ENCODE data around the gene PPP1R13B. TPM values are rescaled to one million over a fixed set of nuclear protein-coding genes. Genes with fewer than 3 reads are reported as not detected.
A peak's percentile ranks its signal among the peaks of the same experiment; 100 is the strongest.

Gene PPP1R13B
- total and polyA plus RNA-seq, 5 donors: 50.1 to 158 (median 109) TPM

DNA sequence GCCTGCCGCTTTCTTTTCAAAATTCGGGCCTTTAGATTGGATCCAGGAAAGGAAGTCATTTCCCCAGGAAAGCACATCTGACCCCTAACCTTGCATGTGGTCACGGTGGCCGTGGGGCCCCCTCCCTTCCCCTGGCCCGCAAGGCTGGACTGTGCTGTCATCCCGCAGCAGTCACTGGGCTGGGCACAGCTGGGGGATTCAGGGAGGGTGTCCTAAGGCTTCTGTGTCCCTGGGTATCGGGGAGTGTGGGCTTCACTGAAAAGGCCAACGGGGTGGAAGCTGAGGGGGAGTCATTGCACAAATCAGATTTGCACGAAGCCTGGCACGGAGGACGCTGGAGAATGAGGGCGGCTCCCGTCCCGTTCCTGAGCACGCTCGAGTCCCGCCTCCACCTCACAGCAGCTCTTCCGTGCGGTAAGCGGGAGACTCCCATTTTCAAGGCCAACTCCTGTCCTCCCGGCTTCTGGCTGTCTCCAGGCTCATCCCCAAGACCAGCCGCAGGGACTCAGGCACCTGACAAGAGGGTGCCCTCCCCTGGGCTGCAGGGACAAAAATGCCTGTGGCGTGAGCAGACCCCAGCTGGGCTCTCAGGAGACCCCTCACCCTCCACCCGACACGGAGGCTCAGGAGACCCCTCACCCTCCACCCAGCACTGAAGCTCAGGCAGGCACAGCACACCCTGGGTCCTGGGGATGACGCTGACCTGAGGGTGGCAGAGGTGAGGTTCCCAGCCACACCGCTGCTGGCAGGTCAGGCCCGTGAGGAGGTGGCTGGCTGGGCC is 141.7 kb downstream of the PPP1R13B start:
- peak overlapping the region; percentile 0 for H3K27ac ChIP-seq (ENCODE audit: low read length)
- DNase-seq: peak in 2 of 3 donors; percentile 63 to 68
- H3K4me3 ChIP-seq (ENCODE audit: low read length): no peak overlapping the region
- ATAC-seq: peak; percentile 12 to 67
- intact Hi-C loops (cut with DNase I): no loop called here
- WGBS: 60% methylated on average over 28 of the region's 28 CpGs
- H3K4me1 ChIP-seq (ENCODE audit: control insufficient read depth, insufficient read depth, low read length): peaks cover 3% of the 10 kb centered on the region
- H3K27me3 ChIP-seq (ENCODE audit: control insufficient read depth, insufficient read depth): no peaks in the 10 kb centered on the region
- no peaks in the 10 kb centered on the region for H3K9me3 ChIP-seq (ENCODE audit: control insufficient read depth, low read length)

DNA sequence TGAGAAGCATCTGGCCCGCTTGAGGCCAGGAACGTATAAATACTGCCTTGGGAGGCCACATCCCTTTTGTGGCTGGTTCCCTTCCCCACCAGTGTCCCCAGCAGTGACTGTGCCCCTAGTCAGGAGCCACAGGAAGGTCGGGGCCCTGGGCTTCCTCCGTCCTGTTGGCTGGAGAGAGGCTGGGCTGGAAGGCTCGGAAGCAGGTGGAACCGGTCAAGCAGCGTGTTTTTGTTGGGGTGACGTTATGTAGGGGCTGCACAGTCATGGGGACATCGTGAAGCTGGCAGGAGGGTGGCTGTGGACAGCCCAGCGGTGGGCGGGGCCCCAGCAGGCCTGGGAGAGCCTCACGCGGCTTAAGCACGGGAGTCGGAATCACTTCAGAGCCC is 142.3 kb downstream of the PPP1R13B start:
- H3K27ac ChIP-seq (ENCODE audit: low read length): no peak overlapping the region
- peak; percentile 72 to 88 (median 84) for DNase-seq
- H3K4me1 ChIP-seq (ENCODE audit: control insufficient read depth, insufficient read depth, low read length): peaks cover 3% of the 10 kb centered on the region
- no peaks in the 10 kb centered on the region for H3K27me3 ChIP-seq (ENCODE audit: control insufficient read depth, insufficient read depth)
- H3K4me3 ChIP-seq (ENCODE audit: low read length): no peak overlapping the region
- WGBS: 57% methylated on average over 15 of the region's 15 CpGs
- peak; percentile 49 to 74 for ATAC-seq
- no peaks in the 10 kb centered on the region for H3K9me3 ChIP-seq (ENCODE audit: control insufficient read depth, low read length)
- intact Hi-C loops (cut with DNase I): no loop called here

DNA sequence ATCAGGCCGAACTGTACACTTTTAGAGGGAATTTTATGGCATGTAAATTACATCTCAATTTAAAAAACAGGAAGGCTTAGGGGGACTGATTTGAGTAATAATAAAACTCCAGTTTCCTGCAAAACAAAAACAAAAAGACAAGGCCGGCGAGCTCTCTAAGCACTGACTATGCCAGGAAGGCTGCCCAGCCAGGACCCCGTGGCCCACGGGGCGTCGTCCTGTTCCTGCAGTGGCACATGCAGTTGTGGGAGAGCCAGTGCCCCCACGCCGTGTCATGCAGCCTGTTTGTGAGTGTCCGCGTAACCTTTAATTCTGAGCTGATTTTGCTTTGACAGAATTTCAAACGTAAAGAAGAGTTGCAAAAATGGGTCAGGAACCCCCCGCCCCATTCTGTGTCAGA is 142.7 kb downstream of the PPP1R13B start:
- no peak overlapping the region for H3K27ac ChIP-seq (ENCODE audit: low read length)
- H3K4me1 ChIP-seq (ENCODE audit: control insufficient read depth, insufficient read depth, low read length): peaks cover 3% of the 10 kb centered on the region
- no peak for ATAC-seq
- 69% methylated on average over 13 of the region's 13 CpGs for WGBS
- H3K27me3 ChIP-seq (ENCODE audit: control insufficient read depth, insufficient read depth): no peaks in the 10 kb centered on the region
- intact Hi-C loops (cut with DNase I): no loop called here
- DNase-seq: peak in 2 of 3 donors; percentile 56 to 57
- H3K4me3 ChIP-seq (ENCODE audit: low read length): no peak overlapping the region
- no peaks in the 10 kb centered on the region for H3K9me3 ChIP-seq (ENCODE audit: control insufficient read depth, low read length)

DNA sequence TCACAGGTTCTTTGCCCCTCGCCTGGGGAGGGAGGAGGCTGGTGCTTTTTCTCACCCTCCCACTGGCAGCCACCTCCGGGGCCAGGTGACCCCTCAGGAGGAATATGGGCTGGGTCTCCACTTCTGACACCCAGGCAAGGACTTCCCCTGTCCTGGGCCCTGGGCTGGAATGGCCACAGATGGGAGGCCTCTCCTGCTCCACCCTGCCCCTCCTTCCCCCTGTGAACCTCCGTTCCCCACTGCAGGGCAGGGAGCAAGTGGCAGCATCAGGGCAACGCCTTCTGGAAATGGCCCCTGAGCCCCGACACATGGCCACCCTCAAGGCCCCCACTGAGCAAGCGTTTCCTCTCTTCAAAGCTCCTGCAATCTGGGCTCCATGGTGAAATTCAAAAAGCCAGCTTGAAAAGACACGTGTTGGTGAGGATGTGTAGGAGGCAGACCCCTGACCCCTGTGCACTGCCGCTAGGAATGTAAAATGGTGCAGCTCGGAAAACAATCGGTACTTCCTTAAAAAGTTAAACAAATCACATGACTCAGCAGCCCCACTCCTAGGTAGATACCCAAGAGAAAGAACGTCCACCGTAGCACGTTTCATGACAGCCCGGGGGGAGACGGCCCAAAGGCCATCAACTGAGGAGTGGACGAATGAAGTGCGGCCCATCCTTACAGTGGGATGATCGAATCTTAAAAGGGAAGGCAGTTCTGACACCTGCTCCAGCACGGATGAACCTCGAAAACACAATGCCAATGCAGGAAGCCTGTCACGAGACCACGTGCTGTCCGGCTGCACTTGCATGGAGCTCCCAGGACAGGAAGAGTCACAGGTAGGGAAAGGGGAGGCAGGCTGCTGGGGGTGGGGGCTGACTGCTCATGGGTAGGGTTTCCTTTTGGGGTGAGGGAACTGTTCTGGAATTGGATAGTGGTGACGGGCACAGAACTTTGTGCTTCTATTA is 143.7 kb downstream of the PPP1R13B start:
- DNase-seq (peak in 2 of 3 donors; percentile 44 to 48), ATAC-seq (no peak)
- Histone ChIP-seq H3K27ac (ENCODE audit: low read length) (no peak overlapping the region), H3K9me3 (ENCODE audit: control insufficient read depth, low read length) (no peaks in the 10 kb centered on the region), H3K4me3 (ENCODE audit: low read length) (no peak overlapping the region), H3K27me3 (ENCODE audit: control insufficient read depth, insufficient read depth) (no peaks in the 10 kb centered on the region), H3K4me1 (ENCODE audit: control insufficient read depth, insufficient read depth, low read length) (peaks cover 3% of the 10 kb centered on the region)
- intact Hi-C loops (cut with DNase I): no loop called here
- WGBS: 66% methylated on average over 24 of the region's 24 CpGs

DNA sequence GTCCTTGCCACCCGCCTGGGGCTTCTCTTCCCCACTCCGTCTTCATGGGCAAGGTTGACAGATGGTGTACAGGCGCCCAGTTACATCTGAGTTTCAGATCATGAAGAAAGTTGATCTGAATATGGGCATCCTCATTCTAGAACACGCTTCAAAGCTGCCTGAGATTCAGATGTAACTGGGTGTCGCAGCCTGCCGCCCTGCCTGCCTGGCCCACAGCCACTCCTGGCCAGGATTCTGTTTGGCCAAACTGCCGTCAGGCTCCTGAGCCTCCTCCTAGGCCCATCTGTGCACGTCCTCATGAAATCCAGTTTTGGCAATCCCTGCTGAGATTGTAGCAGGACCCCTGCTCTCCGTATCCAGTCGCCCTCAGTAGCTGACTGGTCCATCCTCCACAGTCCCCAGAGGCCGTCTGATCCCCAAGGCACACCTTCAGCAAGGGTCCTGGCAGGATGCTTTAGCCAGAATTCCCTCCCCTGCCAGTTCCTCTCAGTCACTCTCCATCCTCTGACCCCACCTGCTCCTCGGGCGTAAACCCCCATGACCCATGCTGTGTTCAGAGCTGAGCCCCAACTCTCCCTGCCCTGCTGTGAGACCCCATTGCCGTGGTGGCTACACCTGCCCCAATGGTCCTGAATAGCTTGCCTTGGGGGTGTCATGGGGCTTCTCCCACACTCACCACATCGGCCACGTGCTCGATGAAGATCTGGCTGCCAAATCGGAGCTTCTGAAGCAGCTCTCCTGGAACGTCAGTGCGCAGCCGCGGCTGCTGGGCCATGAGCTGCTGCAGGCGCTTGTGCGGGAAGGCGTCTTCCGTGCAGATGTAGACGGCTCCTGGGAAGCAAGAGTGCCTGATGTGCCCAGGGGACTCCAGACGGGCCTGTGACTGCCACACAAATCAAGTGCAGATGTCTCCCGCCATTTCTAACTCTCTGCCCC is 144.6 kb downstream of the PPP1R13B start:
- intact Hi-C loops (cut with DNase I): no loop called here
- peaks cover 5% of the 10 kb centered on the region for H3K4me1 ChIP-seq (ENCODE audit: control insufficient read depth, insufficient read depth, low read length)
- H3K27me3 ChIP-seq (ENCODE audit: control insufficient read depth, insufficient read depth): no peaks in the 10 kb centered on the region
- 85% methylated on average over 29 of the region's 29 CpGs for WGBS
- peak in 2 of 3 donors; percentile 52 to 53 for DNase-seq
- H3K4me3 ChIP-seq (ENCODE audit: low read length): no peak overlapping the region
- no peak for ATAC-seq
- no peak overlapping the region for H3K27ac ChIP-seq (ENCODE audit: low read length)
- H3K9me3 ChIP-seq (ENCODE audit: control insufficient read depth, low read length): no peaks in the 10 kb centered on the region

DNA sequence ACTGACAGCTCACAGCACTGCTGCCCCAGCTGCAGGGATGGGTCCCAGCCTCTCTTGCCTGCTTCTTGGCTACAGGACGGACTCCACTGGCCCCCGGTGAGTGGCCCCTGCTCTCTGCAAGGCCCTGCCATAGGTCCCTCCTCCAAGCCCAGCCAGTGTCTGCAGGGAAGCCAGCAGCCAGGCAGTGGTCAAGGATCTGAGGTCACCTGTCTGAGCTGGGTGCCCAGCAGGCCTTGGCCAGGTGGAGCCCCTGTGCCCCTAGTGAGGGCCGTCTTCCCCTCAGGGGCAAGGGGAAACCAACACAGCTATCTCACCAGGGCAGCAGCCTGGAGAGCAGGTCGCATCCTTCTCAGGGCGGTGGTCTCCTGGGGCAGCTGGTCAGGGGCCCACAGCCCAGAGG is 145.3 kb downstream of the PPP1R13B start:
- Histone ChIP-seq H3K4me1 (ENCODE audit: control insufficient read depth, insufficient read depth, low read length) (peaks cover 6% of the 10 kb centered on the region), H3K27ac (ENCODE audit: low read length) (no peak overlapping the region), H3K4me3 (ENCODE audit: low read length) (no peak overlapping the region), H3K9me3 (ENCODE audit: control insufficient read depth, low read length) (no peaks in the 10 kb centered on the region), H3K27me3 (ENCODE audit: control insufficient read depth, insufficient read depth) (no peaks in the 10 kb centered on the region)
- 85% methylated on average over 5 of the region's 5 CpGs for WGBS
- intact Hi-C loops (cut with DNase I): no loop called here
- DNase-seq: peak in 2 of 3 donors; percentile 37 to 42
- no peak for ATAC-seq

- DNase-seq (peak in 2 of 3 donors; percentile 72 to 78), ATAC-seq (peak in 1 of 2 donors; percentile 2)
- H3K4me3 ChIP-seq (ENCODE audit: low read length): no peak overlapping the region
- no peak overlapping the region for H3K27ac ChIP-seq (ENCODE audit: low read length)
- H3K4me1 ChIP-seq (ENCODE audit: control insufficient read depth, insufficient read depth, low read length): peaks cover 8% of the 10 kb centered on the region
- H3K9me3 ChIP-seq (ENCODE audit: control insufficient read depth, low read length): no peaks in the 10 kb centered on the region
- no peaks in the 10 kb centered on the region for H3K27me3 ChIP-seq (ENCODE audit: control insufficient read depth, insufficient read depth)
- 76% methylated on average over 21 of the region's 21 CpGs for WGBS
- intact Hi-C loops (cut with DNase I): no loop called here
Measured at GRCh38 chr14:103700753-103701490, 146.5 kb downstream of the PPP1R13B start.

DNA sequence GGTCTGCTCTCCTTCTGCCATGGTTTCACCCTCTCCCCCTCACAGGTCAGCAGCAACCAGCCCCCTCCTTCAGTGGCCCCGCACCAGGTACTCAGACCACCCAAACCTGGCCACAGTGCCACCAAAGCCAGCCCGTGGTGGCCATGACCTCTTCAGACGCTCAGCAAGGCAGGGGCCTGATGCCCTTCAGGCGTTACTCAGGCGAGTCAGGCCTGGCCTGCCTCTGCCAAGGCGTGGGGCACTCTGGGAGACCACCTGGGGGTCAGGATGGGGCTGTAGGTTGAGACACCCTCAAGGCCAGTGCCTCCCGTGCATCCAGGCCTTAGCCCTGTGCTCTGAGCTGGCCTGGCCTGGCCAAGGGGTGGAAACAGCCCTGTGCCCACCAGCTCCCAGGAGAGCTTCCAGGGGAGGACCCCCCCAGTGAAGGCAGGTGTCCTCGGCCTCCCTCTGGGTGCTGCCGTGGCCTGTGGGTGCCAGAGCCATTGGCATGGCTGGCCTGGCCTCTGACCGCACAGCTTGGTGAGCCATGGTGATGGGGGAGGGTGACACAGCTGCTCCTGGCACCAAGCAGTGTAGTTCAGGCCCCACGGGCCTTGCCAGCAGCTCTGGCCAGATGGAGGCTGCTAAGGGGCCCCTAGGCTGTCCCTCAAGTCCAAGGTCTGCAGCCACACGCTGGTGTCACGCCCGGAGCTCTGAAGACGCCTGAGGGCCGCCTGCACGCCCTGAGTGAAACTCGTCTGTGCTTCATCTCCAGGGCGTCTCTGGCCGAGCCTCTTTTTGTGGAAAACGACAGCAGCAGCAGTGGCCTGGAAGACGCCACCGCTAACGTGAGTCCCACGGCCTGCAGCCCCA is 147.2 kb downstream of the PPP1R13B start:
- Histone ChIP-seq H3K4me3 (ENCODE audit: low read length) (no peak overlapping the region), H3K4me1 (ENCODE audit: control insufficient read depth, insufficient read depth, low read length) (peaks cover 8% of the 10 kb centered on the region), H3K27ac (ENCODE audit: low read length) (no peak overlapping the region), H3K9me3 (ENCODE audit: control insufficient read depth, low read length) (no peaks in the 10 kb centered on the region), H3K27me3 (ENCODE audit: control insufficient read depth, insufficient read depth) (no peaks in the 10 kb centered on the region)
- DNase-seq (peak in 2 of 3 donors; percentile 67 to 78), ATAC-seq (peak; percentile 8 to 28)
- 71% methylated on average over 25 of the region's 25 CpGs for WGBS
- intact Hi-C loops (cut with DNase I): loop anchor here in 1 of 4 donors (10.0 kb wide), 1 partner anchor 125 kb away; no protein-coding TSS in a partner anchor

GRCh38 chr14:103699261-103699661 is 148.1 kb downstream of the PPP1R13B start:
- 91% methylated on average over 17 of the region's 17 CpGs for WGBS
- Histone ChIP-seq H3K27ac (ENCODE audit: low read length) (no peak overlapping the region), H3K27me3 (ENCODE audit: control insufficient read depth, insufficient read depth) (no peaks in the 10 kb centered on the region), H3K9me3 (ENCODE audit: control insufficient read depth, low read length) (no peaks in the 10 kb centered on the region), H3K4me1 (ENCODE audit: control insufficient read depth, insufficient read depth, low read length) (peaks cover 8% of the 10 kb centered on the region), H3K4me3 (ENCODE audit: low read length) (no peak overlapping the region)
- ATAC-seq (no peak), DNase-seq (peak in 2 of 3 donors; percentile 51 to 54)
- intact Hi-C loops (cut with DNase I): loop anchor here in 1 of 4 donors (10.0 kb wide), 1 partner anchor 124 kb away; no protein-coding TSS in a partner anchor

Data from right cardiac atrium (tissue), 5 donors.